ENCODE data around the gene FAH. TPM values are rescaled to one million over a fixed set of nuclear protein-coding genes. Genes with fewer than 3 reads are reported as not detected.
A peak's percentile ranks its signal among the peaks of the same experiment; 100 is the strongest.

FAH gene
- total RNA-seq, 1 experiment from 2014 or later: 21.4 TPM

DNA sequence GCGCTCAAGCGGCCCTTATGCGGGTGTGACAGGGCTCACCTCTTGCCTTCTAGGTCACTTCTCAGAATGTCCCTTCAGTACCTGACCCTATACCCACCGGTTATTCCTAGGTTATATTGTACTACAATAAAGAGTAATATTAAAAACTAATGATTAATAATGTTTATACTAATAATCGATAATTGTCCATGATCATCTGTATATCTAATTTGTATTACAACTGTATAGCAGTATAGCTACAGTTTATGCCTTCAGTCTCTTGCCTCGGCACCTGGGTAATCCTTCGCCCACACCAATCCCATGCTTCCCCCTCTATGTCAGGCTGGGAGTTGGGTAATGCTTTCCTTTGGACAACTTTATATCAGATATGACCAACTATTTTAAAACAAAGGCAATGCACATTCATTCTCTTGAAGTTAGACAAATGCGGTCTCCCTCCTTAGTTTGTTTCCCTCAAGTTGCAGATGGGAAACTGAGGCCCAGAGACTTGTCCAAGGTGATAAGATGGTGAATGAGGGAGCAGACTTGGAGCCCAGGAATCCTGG is 3.4 kb downstream of the FAH start:
- no peak overlapping the region for H3K4me3 ChIP-seq (ENCODE audit: insufficient read depth, low read depth, low read length)
- peaks cover 1% of the 10 kb centered on the region for H3K36me3 ChIP-seq (replicated peaks; ENCODE audit: control insufficient read depth, insufficient read depth, low read length)
- DNase-seq: no peak
- H3K27me3 ChIP-seq (ENCODE audit: control insufficient read depth, insufficient read depth, low read length): peaks cover under 1% of the 10 kb centered on the region; the same call in 1 of the 2 replicates

DNA sequence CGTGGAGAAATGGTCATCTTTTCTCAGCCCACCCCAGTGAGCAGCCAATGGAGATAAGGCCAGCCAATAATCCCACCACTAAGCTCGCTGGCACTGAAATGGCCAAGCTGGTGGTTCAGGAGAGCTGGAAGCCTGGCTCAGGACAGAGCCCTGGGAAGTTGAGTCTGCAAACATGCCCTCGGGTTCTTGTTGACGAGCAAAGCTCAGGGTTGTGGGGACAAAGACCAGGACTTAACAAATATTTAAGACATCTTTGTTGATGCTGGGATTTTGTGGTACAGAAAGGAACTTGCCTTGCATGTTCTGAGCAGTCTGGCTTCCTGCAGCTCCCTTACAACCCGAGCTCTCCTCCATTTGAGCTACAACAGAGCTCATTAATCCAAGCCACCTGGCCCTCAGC is 4.4 kb downstream of the FAH start:
- H3K27me3 ChIP-seq (ENCODE audit: control insufficient read depth, insufficient read depth, low read length): no peaks in the 10 kb centered on the region
- no peak for DNase-seq
- peaks cover 1% of the 10 kb centered on the region for H3K36me3 ChIP-seq (replicated peaks; ENCODE audit: control insufficient read depth, insufficient read depth, low read length)
- no peak overlapping the region for H3K4me3 ChIP-seq (ENCODE audit: insufficient read depth, low read depth, low read length)

DNA sequence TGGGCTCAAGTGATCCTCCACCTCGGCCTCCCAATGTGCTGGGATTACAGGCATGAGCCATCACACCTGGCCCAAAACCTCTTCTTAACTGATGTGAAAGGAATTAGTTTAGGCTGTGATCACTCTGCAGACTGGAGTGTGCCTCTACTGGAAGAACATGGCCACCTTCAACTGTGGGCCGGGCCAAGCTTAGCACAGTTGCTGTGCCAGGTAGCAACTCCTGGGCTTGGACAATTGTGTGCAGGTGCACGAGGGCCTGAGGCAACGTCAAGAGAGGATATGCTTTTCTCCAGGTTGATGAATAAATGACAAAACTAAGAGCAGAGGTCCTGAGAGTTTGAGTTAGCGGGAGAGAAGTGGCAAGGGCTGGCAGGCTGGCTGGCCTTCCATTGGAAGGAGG is 6.5 kb downstream of the FAH start:
- H3K27me3 ChIP-seq (ENCODE audit: control insufficient read depth, insufficient read depth, low read length): no peaks in the 10 kb centered on the region
- peaks cover 3% of the 10 kb centered on the region for H3K36me3 ChIP-seq (replicated peaks; ENCODE audit: control insufficient read depth, insufficient read depth, low read length)
- H3K4me3 ChIP-seq (ENCODE audit: insufficient read depth, low read depth, low read length): no peak overlapping the region
- DNase-seq: peak; percentile 3

DNA sequence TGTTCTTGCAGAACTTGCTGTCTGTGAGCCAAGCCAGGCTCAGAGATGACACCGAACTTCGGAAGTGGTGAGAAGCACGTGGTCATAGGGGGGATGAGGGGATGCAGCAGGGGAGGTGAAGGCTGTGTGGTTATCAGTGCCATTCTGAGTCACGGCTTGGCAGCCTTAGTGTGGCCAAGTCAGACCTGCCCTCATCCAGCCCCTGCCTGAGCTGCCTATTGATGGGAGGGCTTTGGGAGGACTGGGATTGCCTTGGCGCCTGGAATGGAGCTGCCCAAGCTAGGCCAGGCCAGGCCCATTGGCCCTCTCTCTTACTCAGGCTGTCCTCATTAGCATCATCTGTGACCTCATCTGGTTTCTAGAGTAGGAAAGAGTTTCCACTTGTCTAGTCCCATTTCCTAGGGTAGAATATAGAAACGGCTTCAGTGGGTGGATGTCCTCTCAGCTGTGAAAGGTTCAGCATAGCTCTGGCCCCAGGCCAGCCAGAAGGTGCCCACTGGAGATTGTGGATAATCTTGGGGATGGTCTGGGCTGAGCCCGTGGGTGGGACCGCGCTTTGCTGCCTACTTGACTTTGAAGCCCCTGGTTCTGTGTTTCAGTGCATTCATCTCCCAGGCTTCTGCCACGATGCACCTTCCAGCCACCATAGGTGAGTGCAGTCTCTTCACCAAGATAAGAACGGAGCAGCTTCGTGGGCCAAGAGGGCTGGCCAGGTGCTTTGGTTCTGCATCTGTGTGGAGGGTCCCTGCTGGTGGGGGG is 7.2 kb downstream of the FAH start:
- H3K4me3 ChIP-seq (ENCODE audit: insufficient read depth, low read depth, low read length): no peak overlapping the region
- H3K27me3 ChIP-seq (ENCODE audit: control insufficient read depth, insufficient read depth, low read length): no peaks in the 10 kb centered on the region
- H3K36me3 ChIP-seq (replicated peaks; ENCODE audit: control insufficient read depth, insufficient read depth, low read length): peaks cover 3% of the 10 kb centered on the region
- peak; percentile 11 for DNase-seq

DNA sequence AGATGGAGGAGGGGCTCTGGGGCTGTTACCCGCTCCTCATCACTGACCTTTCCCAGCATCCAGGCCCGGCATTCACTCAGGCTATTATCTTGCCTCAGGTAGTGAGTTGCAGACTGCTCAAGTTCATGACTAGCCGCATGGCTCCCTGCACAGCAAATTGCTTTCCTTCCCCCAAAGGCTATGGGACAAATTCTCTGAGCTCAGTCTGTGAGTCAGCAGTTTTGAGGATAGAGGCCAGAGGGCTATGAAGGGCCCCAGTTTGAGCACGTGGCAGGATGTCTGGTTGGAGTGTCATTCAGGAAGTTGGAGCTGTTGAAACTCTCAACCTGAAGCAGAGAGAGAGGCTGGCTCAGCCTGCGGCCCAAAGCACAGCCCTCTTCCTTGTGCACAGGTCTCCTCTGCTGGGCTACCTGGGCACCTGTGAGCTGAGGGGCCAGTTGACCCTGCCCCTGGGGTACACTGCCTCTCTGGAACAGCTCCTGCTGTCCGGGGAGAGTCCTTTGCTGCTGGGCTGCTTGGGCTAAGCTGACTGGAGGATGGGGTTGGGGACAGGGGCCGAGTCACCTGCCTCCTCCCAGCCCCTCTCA is 7.9 kb downstream of the FAH start:
- DNase-seq: peak; percentile 12
- no peak overlapping the region for H3K4me3 ChIP-seq (ENCODE audit: insufficient read depth, low read depth, low read length)
- H3K27me3 ChIP-seq (ENCODE audit: control insufficient read depth, insufficient read depth, low read length): no peaks in the 10 kb centered on the region
- H3K36me3 ChIP-seq (replicated peaks; ENCODE audit: control insufficient read depth, insufficient read depth, low read length): peaks cover 3% of the 10 kb centered on the region

DNA sequence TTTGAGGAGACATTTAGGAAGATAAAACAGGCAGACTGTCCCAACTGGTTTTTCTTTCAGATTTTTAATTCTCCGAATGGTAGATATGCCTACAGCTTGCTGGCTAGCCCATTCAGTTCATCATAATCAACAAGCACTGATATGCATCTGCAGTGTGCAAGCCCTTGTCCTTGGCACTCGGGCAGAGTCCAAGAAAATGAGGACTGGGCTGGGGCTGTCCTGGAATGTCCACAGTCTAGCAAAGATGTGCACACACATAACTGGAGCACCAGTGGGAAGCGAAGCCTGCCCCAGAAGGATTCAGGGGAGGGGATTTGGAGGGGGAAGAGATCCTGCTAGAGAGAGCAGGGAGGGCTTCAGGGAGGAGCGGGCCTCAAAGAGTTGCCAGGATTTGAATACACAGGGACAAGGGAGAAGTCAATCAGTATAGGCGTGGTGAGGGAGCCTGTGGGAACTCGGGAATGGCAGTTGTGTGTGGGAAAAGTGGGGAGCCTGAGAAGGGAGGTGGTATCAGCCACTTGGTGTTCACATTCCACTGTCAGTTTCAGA is 8.7 kb downstream of the FAH start:
- H3K36me3 ChIP-seq (replicated peaks; ENCODE audit: control insufficient read depth, insufficient read depth, low read length): peaks cover 3% of the 10 kb centered on the region
- peak; percentile 8 for DNase-seq
- no peaks in the 10 kb centered on the region for H3K27me3 ChIP-seq (ENCODE audit: control insufficient read depth, insufficient read depth, low read length)
- no peak overlapping the region for H3K4me3 ChIP-seq (ENCODE audit: insufficient read depth, low read depth, low read length)

DNA sequence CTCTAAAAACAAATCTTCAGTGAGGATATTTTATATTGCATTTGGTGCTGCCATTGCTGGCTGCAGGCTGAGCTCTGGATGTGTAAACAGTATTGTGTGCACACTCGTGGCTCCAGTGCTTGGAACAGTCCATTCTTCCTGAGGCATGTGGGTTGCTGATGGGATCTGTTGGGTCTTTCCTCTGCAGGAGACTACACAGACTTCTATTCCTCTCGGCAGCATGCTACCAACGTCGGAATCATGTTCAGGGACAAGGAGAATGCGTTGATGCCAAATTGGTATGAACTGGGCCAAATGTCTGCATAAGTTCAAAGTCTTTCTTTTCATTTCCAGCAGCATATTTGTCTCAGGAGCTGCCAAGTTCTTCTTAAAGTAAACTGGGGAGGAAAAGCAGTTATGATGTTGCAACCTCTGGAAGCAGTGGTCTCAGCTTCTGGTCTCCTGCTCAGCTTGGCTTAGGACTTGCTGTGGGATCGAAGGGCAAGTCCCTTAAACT is 9.3 kb downstream of the FAH start:
- peaks cover 3% of the 10 kb centered on the region for H3K36me3 ChIP-seq (replicated peaks; ENCODE audit: control insufficient read depth, insufficient read depth, low read length)
- H3K4me3 ChIP-seq (ENCODE audit: insufficient read depth, low read depth, low read length): no peak overlapping the region
- H3K27me3 ChIP-seq (ENCODE audit: control insufficient read depth, insufficient read depth, low read length): no peaks in the 10 kb centered on the region
- peak; percentile 8 for DNase-seq

DNA sequence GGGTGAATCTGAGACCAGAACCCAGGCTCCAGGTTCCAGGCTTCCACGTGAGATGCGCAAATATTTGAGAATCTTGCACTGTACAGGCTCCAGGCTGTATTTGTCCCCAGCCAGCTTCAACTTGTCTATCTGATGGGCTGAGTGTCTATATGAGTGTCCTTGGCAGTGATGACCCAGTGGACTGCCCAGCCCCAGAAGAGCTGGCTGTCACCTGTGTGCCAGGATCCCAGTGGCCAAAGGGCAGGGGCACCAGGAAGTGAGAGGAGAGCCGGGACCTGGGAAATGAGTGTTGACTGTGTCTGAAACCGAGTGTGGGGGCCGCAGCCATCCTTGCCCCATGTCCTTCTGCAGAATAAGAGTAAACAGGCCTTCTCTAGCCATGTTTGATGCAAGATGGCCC is 10.4 kb downstream of the FAH start:
- DNase-seq: peak; percentile 7
- Histone ChIP-seq H3K4me3 (ENCODE audit: insufficient read depth, low read depth, low read length) (no peak overlapping the region), H3K27me3 (ENCODE audit: control insufficient read depth, insufficient read depth, low read length) (no peaks in the 10 kb centered on the region), H3K36me3 (replicated peaks; ENCODE audit: control insufficient read depth, insufficient read depth, low read length) (peaks cover 3% of the 10 kb centered on the region)

DNA sequence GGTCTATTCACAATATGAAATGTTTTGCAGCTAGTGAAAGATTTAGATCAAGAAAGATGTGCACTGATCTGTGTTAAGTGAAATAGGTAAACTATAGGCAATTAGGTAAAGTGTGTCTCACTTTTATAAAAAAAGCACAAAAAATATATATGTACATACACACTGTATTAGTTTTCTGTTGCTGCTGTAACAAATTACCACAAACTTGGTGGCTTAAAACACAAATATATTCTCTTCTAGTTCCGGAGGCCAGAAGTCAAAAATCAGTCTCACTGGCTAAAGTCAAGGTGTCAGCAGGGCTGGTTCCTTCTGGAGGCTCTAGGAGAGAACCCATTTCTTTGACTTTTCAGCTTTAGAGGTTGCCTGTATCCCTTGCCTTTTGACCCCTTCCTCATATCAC is 11.1 kb downstream of the FAH start:
- Histone ChIP-seq H3K36me3 (replicated peaks; ENCODE audit: control insufficient read depth, insufficient read depth, low read length) (peaks cover 2% of the 10 kb centered on the region), H3K27me3 (ENCODE audit: control insufficient read depth, insufficient read depth, low read length) (no peaks in the 10 kb centered on the region), H3K4me3 (ENCODE audit: insufficient read depth, low read depth, low read length) (no peak overlapping the region)
- no peak for DNase-seq

DNA sequence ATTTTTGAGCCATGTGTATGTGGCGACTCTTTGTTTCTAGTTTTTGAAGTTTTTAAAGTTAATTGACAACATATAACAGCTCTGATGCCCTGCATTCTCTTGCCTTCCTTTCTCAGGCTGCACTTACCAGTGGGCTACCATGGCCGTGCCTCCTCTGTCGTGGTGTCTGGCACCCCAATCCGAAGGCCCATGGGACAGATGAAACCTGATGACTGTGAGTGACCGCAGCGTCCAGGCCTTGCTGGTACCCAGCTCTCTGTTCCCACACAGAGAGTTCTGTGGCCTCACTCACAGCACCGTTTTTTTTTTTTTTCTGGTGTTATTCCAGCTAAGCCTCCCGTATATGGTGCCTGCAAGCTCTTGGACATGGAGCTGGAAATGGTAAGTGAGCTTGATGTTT is 15.1 kb downstream of the FAH start:
- no peak overlapping the region for H3K4me3 ChIP-seq (ENCODE audit: insufficient read depth, low read depth, low read length)
- DNase-seq: no peak
- no peaks in the 10 kb centered on the region for H3K36me3 ChIP-seq (replicated peaks; ENCODE audit: control insufficient read depth, insufficient read depth, low read length)
- no peaks in the 10 kb centered on the region for H3K27me3 ChIP-seq (ENCODE audit: control insufficient read depth, insufficient read depth, low read length)

DNA sequence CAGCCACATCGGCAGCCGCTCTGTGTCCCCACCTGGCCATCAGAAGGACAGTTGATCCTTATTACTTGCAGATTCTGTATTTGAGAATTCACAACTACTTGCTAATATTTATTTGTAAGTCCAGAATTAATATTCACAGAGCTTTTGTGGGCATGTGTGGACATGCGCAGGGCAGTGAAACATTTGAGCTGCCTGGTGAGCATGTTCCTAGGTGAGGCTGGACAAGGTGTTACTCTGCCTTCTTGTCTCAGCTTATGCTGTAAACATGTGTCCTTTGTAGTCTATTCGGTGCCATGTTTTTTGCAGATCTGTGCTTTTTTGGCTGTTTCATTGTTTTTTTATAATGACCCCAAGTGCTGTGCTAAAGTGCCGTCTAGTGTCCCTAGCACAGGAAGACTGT is 15.6 kb downstream of the FAH start:
- no peak overlapping the region for H3K4me3 ChIP-seq (ENCODE audit: insufficient read depth, low read depth, low read length)
- H3K27me3 ChIP-seq (ENCODE audit: control insufficient read depth, insufficient read depth, low read length): no peaks in the 10 kb centered on the region
- no peaks in the 10 kb centered on the region for H3K36me3 ChIP-seq (replicated peaks; ENCODE audit: control insufficient read depth, insufficient read depth, low read length)
- no peak for DNase-seq

DNA sequence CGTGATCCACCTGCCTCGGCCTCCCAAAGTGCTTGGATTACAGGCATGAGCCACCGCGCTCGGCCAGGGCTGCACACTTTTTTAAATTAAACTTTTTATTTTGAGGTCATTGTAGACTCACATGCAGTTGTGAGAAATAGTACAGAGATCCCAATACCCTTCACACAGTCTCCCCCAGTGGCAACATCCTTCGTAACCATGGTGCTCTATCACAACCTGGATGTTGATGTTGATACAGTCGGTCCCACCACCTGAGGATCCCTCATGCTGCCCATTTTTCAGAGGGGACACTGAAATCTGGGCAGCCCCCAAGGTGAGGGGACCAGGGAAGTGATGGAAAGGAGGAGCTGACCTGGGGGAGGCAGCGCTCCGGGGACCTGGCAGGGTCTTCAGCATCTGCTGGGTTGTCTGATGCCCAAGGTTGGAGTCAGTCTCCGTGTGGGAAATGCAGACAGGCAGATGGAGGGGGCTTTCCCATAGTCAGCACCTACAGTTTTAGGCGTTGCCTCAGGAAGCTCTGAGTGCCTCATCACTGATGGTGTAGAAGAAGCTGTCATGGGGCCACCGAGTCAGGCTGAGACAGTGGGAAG is 17.1 kb downstream of the FAH start:
- Histone ChIP-seq H3K36me3 (replicated peaks; ENCODE audit: control insufficient read depth, insufficient read depth, low read length) (no peaks in the 10 kb centered on the region), H3K4me3 (ENCODE audit: insufficient read depth, low read depth, low read length) (no peak overlapping the region), H3K27me3 (ENCODE audit: control insufficient read depth, insufficient read depth, low read length) (no peaks in the 10 kb centered on the region)
- no peak for DNase-seq

DNA sequence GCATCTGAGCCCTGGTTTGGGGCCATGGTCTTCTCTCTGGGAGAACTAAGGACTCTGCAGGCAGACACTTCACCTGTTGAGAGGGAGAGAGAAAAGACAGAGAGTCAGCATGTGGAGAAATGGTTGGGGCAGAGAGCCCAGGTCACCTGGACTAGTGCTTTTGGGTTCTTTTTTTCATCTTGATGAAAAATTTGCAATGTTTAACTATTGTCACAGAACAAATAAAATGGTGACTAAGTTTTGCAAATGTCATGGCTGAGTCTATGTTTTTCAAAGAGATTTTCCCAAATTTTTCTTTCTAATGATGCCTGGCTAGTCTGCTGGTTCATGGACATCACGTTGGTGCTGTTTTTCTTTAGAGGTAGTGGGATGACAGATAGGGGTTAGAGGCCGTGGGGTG is 17.8 kb downstream of the FAH start:
- Histone ChIP-seq H3K27me3 (ENCODE audit: control insufficient read depth, insufficient read depth, low read length) (no peaks in the 10 kb centered on the region), H3K36me3 (replicated peaks; ENCODE audit: control insufficient read depth, insufficient read depth, low read length) (no peaks in the 10 kb centered on the region), H3K4me3 (ENCODE audit: insufficient read depth, low read depth, low read length) (no peak overlapping the region)
- no peak for DNase-seq

DNA sequence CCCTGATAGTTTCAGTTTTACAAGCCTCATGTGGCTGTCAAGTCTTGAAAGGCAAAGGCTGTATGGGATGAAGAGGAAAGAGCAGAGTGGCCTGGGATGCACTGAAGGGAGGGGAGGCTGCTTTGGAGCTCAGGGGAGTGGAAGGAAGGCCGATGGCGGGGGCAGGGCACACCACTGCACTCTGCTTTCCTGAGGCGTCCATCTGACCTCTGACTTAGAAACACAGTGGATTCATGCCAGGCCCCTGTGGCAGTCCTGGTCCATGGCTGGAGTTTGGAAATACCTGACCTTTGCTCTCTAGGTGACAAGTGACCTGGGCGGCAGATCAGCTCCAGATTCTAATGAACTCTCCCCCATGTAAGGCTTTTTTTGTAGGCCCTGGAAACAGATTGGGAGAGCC is 19.0 kb downstream of the FAH start:
- Histone ChIP-seq H3K27me3 (ENCODE audit: control insufficient read depth, insufficient read depth, low read length) (no peaks in the 10 kb centered on the region), H3K36me3 (replicated peaks; ENCODE audit: control insufficient read depth, insufficient read depth, low read length) (no peaks in the 10 kb centered on the region), H3K4me3 (ENCODE audit: insufficient read depth, low read depth, low read length) (no peak overlapping the region)
- DNase-seq: no peak

DNA sequence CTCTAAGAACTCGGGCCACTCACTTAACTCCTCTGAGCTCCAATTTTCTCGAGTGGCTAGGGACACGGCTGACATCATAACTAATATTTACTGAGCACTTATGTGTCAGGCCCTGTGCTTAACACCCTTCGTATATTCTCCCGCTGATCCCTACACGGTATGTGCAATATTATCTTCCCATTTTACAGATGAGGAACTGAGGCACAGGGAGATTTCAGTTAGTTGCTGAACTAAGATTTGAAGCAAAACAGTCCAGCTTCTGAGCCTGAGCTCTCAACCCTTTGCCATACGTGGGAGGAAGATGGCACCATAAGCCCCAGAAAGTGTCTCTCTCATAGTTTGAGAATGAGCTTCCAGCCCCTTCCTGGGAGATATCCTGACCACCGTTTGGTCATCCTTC is 19.6 kb downstream of the FAH start:
- DNase-seq: no peak
- H3K4me3 ChIP-seq (ENCODE audit: insufficient read depth, low read depth, low read length): no peak overlapping the region
- H3K27me3 ChIP-seq (ENCODE audit: control insufficient read depth, insufficient read depth, low read length): no peaks in the 10 kb centered on the region
- 0 out of 2 replicates have a peak, but pooled peaks cover 1% of the 10 kb centered on the region for H3K36me3 ChIP-seq (replicated peaks; ENCODE audit: control insufficient read depth, insufficient read depth, low read length)

All from H7 (cell line).